H54 (cell line): Measurements from ENCODE around the gene GREM1.

Source experiments
- DNase-seq: peaks from one replicate; pipeline ENCODE4 v3.0.0; 2011; ENCODE audit warnings: low spot score, mixed read lengths; ENCODE audit not compliant: insufficient read length
- FAIRE-seq: peaks from 3 replicates; lab custom pipeline; 2011; peaks lifted over from hg19 to GRCh38; lab: Jason Lieb, UNC
- POLR2A ChIP-seq: IDR thresholded peaks from 2 replicates; pipeline ENCODE4 v1.6.1; 2011; ENCODE audit warnings: low read depth, mild to moderate bottlenecking, low read length

Gene GREM1

DNA sequence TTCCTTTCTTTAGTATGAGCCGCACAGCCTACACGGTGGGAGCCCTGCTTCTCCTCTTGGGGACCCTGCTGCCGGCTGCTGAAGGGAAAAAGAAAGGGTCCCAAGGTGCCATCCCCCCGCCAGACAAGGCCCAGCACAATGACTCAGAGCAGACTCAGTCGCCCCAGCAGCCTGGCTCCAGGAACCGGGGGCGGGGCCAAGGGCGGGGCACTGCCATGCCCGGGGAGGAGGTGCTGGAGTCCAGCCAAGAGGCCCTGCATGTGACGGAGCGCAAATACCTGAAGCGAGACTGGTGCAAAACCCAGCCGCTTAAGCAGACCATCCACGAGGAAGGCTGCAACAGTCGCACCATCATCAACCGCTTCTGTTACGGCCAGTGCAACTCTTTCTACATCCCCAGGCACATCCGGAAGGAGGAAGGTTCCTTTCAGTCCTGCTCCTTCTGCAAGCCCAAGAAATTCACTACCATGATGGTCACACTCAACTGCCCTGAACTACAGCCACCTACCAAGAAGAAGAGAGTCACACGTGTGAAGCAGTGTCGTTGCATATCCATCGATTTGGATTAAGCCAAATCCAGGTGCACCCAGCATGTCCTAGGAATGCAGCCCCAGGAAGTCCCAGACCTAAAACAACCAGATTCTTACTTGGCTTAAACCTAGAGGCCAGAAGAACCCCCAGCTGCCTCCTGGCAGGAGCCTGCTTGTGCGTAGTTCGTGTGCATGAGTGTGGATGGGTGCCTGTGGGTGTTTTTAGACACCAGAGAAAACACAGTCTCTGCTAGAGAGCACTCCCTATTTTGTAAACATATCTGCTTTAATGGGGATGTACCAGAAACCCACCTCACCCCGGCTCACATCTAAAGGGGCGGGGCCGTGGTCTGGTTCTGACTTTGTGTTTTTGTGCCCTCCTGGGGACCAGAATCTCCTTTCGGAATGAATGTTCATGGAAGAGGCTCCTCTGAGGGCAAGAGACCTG is 13.2 kb downstream of the GREM1 start:
- no peak for FAIRE-seq
- DNase-seq, result no peak
- no peak for TF ChIP-seq POLR2A

- FAIRE-seq (no peak), DNase-seq (no peak)
- TF ChIP-seq POLR2A, result no peak
These were observed 14.9 kb downstream of the GREM1 start for GRCh38 chr15:32732574-32733157.

- DNase-seq, result no peak
- no peak for FAIRE-seq
- TF ChIP-seq POLR2A, result no peak
These were observed 15.5 kb downstream of the GREM1 start for GRCh38 chr15:32733281-32733680.

DNA sequence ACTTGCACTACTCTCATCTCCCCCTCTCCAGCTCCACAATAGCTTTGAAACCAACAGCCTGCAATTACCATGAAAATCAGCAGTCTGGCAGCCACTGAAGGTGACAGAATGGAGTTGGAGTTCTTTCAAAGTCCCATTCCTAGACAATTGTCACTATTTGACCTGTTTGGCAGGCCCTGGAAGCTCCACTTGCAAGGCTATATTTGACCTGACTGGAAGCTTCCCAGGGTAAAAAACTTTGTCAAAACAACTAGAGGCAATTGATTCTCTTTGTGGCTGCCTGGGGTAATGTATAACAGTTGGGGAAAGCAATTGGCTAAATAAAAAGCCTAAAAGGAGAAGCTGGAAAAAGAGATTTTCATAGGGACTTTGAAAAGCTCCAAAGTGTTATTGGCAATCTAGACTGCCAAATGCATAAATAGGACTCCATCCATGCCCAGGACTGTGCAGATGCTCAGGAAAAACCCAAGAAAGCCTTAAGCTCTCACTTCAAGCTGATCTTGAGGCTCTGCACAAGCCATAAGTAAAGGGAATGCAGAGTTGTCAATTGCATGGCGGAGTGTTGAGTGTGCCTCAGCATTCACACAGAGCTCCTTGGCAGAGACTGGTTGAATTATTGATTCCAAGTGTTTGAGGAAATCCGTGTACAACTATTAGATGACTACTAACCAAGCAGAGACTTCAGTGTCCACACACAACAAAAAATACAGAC is 18.3 kb downstream of the GREM1 start:
- TF ChIP-seq POLR2A, result no peak
- no peak for DNase-seq
- FAIRE-seq, result no peak

DNA sequence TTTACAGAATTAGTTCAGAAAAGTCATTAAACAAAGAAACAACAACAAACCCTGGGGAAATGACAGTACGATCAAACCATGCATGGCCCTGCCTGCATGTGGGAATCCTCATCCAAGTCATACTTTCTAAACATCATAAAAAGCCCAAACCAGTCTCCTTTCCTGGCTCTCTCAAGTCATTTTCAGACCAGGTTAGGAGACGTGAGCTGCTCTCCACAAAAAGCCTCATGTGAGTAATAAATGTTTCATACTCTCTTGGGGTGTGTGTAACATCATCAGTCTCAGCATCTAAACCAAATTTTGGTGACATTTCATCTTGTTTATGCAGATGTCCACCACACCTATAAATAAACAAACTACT is 18.9 kb downstream of the GREM1 start:
- TF ChIP-seq POLR2A, result no peak
- FAIRE-seq (no peak), DNase-seq (no peak)

- TF ChIP-seq POLR2A, result no peak
- DNase-seq, result no peak
- FAIRE-seq, result no peak
These were observed 19.5 kb downstream of the GREM1 start for GRCh38 chr15:32737304-32737703.

GRCh38 chr15:32738666-32739065 is 20.9 kb downstream of the GREM1 start:
- FAIRE-seq, result peak; percentile 15
- no peak for TF ChIP-seq POLR2A
- no peak for DNase-seq

- DNase-seq (no peak), FAIRE-seq (no peak)
- TF ChIP-seq POLR2A, result no peak
These were observed 21.8 kb downstream of the GREM1 start for GRCh38 chr15:32739522-32740063.

DNA sequence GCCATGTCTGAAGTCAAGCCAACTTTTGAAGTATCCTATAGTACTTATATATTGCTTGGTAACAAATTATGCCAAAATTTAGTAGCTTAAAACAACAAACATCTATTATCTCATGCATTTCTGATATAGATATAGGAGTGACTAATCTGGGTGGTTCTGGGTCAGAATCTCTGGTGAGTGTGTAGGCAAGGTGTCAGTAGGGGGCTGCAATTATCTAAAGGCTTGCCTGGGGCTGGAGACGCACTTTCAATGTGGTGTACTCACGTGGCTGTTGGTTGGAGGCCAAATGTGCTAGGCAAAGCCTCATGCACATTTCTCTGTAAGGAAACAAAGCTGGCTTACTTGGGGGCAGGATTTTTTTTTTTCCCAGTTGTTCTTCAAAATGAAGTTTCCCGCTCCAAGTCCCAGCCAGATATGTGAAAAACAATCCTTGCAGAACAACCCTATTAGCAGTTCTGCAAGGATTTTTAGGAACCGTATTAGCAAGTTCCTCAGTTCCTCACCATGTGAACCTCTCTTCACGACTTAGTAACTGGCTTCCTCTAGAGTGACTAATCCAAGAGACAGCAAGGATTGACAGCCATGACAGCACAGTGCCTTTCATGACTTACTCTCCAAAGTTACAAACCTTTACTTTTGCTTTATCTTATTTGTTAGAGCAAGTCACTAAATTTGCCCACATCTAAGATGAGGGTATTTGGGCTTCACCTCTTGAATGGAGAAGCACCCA is 25.8 kb downstream of the GREM1 start:
- FAIRE-seq, result no peak
- TF ChIP-seq POLR2A, result no peak
- no peak for DNase-seq

- FAIRE-seq (no peak), DNase-seq (no peak)
- TF ChIP-seq POLR2A, result no peak
These were observed 28.5 kb downstream of the GREM1 start for GRCh38 chr15:32746116-32746857.

DNA sequence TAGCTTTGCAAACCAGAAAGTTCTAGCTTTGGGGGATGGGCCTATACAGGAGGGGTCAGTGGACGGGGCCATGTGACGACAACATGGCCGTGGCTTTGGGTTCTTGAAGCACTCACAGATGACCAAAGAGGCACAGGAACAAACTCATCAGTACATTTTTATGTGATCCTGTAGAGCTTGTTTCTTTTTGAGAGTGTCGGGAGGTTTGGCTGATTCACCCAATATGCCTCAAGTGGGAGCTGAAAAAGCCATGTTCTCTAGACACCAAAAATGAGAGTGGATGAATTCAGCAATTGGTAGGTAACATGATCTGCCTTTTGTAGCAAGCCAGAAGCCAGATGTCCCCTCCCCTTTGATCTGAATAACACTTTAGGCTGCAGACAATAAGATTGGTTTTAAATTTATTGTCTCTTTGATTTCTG is 30.1 kb downstream of the GREM1 start:
- FAIRE-seq (no peak), DNase-seq (no peak)
- TF ChIP-seq POLR2A, result no peak

GRCh38 chr15:32750979-32751378 is 33.2 kb downstream of the GREM1 start:
- TF ChIP-seq POLR2A, result no peak
- DNase-seq (no peak), FAIRE-seq (no peak)

DNA sequence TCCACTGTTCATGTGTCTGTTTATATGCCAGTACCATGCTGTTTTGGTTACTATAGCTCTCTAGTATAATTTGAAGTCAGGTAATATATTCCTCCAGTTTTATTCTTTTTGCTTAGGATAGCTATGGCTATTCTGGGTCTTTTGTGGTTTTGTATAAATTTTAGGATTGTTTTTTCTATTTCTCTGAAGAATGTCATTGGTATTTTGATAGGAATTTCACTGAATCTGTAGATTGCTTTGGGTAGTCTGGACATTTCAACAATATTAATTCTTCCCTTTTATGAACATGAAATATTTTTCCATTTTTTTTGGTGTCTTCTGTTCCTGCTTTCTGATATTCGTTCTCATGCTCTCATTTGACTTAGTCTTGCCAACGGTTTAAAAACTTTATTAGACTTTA is 39.6 kb downstream of the GREM1 start:
- no peak for FAIRE-seq
- TF ChIP-seq POLR2A, result no peak
- DNase-seq, result no peak
